ENCODE results near the gene NUBP2.
A peak's percentile ranks its signal among the peaks of the same experiment; 100 is the strongest.

Gene NUBP2

DNA sequence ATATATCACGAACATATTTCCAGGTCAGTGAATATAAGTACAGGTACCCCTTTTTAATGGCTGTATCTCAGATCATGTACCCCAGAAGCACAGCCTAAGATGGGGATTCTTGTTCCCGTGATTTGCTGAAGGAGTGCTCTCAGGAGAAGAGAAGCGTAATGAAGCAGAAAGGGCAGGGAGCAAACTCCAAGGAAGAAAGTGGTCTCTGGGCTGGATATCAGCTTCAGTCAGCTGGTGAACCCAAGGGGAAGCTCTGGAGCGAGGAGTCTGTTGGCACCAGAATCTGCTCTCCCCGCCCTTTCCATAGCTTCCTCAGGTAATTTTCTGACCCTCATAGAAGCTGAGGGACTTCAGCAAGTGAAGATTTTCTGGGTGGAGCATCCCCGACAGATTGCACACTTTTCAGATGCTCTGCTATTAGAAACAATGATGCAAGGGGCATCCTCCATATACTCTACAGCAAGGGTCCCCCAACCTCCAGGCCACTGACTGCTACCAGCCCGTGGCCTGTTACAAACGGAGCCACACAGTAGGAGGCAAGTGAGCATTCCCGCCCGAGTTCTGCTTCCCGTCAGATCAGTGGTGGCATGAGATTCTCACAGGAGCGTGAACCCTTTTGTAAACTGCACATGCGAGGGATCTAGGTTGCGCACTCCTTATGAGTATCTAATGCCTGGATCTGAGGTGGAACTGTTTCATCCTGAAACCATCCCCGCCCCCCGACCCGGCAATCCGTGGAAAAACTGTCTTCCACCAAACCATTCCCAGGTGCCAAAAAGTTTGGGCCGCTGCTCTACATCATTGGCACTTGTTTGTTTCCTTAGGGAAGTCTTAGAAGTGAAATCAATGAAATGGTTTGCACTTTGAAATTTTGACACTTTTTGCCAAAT is 48.7 kb downstream of the NUBP2 start:
- no peak for DNase-seq

DNA sequence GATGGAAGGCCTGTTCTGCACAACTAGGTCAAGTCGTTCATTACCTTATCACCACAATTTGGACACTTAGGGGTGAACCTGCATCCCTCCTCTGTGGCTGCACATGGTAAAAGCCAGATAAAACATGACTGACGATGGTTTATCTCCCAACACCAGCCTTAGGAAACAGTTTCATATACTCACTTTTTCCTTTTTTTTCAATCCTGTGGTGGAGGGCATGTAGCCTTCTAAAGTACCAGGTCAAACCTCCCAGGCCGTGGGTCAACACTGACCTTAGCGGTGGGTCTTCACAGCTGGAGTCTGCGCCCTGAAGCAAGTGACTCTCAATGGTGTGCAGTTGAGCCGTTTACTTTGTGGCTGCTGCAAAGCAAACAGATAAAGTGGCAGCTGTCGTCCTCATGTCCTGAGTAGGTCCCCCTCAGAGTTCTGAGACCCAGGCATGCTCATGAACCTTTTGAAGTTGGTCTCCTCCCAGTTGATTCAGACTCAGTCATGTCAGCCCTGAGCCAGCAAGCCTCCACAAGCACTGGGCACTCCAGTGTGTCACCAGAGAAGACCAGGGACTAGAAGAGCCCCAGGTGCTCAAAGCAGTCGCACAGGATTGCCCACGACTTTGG is 50.2 kb downstream of the NUBP2 start:
- DNase-seq = peak; percentile 37

DNA sequence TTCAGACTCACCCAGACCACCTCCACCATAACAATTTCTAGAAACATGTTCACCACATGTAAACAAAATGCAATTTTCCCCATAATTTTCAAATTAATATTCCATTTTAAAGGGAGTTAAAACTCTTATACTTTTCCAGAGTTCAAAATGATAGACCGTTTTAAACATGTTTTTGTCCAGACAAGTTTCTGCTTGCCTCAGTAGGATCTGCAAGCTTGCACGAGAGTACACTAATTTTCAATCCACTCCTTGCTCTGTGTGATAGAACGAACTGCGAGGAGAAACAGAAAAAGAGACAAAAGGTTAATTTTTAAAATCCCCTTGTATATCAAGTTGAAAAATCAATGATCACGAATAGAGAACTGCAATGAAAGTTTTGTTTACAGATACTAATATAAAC is 51.3 kb downstream of the NUBP2 start:
- DNase-seq = no peak
